CD4-positive, alpha-beta T cell treated with Interleukin-4 for 4 hours (primary cell): Measurements from ENCODE around the gene NUMB.
"Not testable (repeated sequence)": the region's sequence is repeated elsewhere in the genome, so short reads cannot be mapped to it uniquely, and the experiment has no call there.

ENCODE experiments used
- DNase-seq: peaks from one replicate; pipeline ENCODE4 v3.0.0-alpha.2; 2020

NUMB gene

GRCh38 chr14:73463411-73463810 is 5.1 kb upstream of the NUMB start:
- peak; percentile 23 for DNase-seq

- DNase-seq = no peak
These were observed 4.5 kb upstream of the NUMB start for GRCh38 chr14:73462815-73463214.

- DNase-seq = no peak
These were observed 3.8 kb upstream of the NUMB start for GRCh38 chr14:73462048-73462715.

GRCh38 chr14:73461478-73462047 is 3.2 kb upstream of the NUMB start:
- no peak for DNase-seq

- DNase-seq = no peak
These were observed 2.4 kb upstream of the NUMB start for GRCh38 chr14:73460691-73461127.

- DNase-seq = no peak
These were observed 1.6 kb upstream of the NUMB start for GRCh38 chr14:73459959-73460358.

- no peak for DNase-seq
These were observed 493 bp downstream of the NUMB start for GRCh38 chr14:73457924-73458182.

GRCh38 chr14:73457041-73457923 is 1.1 kb downstream of the NUMB start:
- no peak for DNase-seq

GRCh38 chr14:73455294-73455693 is 3.1 kb downstream of the NUMB start:
- no peak for DNase-seq

- no peak for DNase-seq
These were observed 5.8 kb downstream of the NUMB start for GRCh38 chr14:73452341-73453186.

GRCh38 chr14:73443758-73444157 is 14.6 kb downstream of the NUMB start:
- no peak for DNase-seq

GRCh38 chr14:73441286-73441685 is 17.1 kb downstream of the NUMB start:
- DNase-seq = no peak

GRCh38 chr14:73438993-73439392 is 19.4 kb downstream of the NUMB start:
- no peak for DNase-seq

- DNase-seq = no peak
These were observed 21.1 kb downstream of the NUMB start for GRCh38 chr14:73437206-73437605.

GRCh38 chr14:73432124-73432523 is 26.2 kb downstream of the NUMB start:
- no peak for DNase-seq

GRCh38 chr14:73428353-73428824 is 30.0 kb downstream of the NUMB start:
- DNase-seq = no peak

GRCh38 chr14:73427516-73428264 is 30.7 kb downstream of the NUMB start:
- no peak for DNase-seq

GRCh38 chr14:73426877-73427276 is 31.5 kb downstream of the NUMB start:
- DNase-seq = no peak

GRCh38 chr14:73424453-73424852 is 33.9 kb downstream of the NUMB start:
- DNase-seq = no peak

- DNase-seq = not testable (repeated sequence)
These were observed 35.3 kb downstream of the NUMB start for GRCh38 chr14:73423092-73423491.

- no peak for DNase-seq
These were observed 35.8 kb downstream of the NUMB start for GRCh38 chr14:73422515-73422914.

GRCh38 chr14:73418227-73418626 is 40.1 kb downstream of the NUMB start:
- no peak for DNase-seq
